ENCODE measurements around the gene CFAP141. TPM values are rescaled to one million over a fixed set of nuclear protein-coding genes. Genes with fewer than 3 reads are reported as not detected.

Gene CFAP141
- total and polyA plus RNA-seq, 2 of the 13 experiments (the other 11 are each of a cell fraction or from before 2014, with no cell fraction given) = not detected

GRCh38 chr1:154171880-154172279, 34.3 kb downstream of the CFAP141 start (continued):
- TF ChIP-seq ZNF407 (CRISPR knock-in tag; IDR thresholded peaks at IDR 0.05; ENCODE audit: not compliant biosample characterization) (no peak), ZSCAN21 (CRISPR knock-in tag; IDR thresholded peaks at IDR 0.05; ENCODE audit: borderline replicate concordance) (no peak), ZBTB7A (CRISPR knock-in tag; IDR thresholded peaks at IDR 0.05) (no peak), PHF20 (CRISPR knock-in tag; IDR thresholded peaks at IDR 0.05) (no peak), ATF5 (CRISPR knock-in tag; IDR thresholded peaks at IDR 0.05; ENCODE audit: low read depth) (no peak), SP140L (CRISPR knock-in tag; IDR thresholded peaks at IDR 0.05; ENCODE audit: borderline replicate concordance) (no peak), ATF4 (CRISPR knock-in tag; IDR thresholded peaks at IDR 0.05) (no peak), DRAP1 (CRISPR knock-in tag; IDR thresholded peaks at IDR 0.05) (no peak), ZNF256 (CRISPR knock-in tag; conservative IDR thresholded peaks at IDR 0.05) (no peak), GMEB2 (CRISPR knock-in tag; IDR thresholded peaks at IDR 0.05; ENCODE audit: low read depth) (no peak), NFYC (CRISPR knock-in tag; IDR thresholded peaks at IDR 0.05) (no peak)

All from HepG2 (cell line).